LNCAP (cell line): ENCODE measurements around the gene BRD7.

Source experiments
- CTCF ChIP-seq: fragments of 450-650 bp; IDR thresholded peaks from 2 replicates; pipeline ENCODE4 v1.5.1; 2017; ENCODE audit warnings: mild to moderate bottlenecking

Gene BRD7

GRCh38 chr16:50351952-50352351 lies 16.8 kb downstream of the BRD7 start:
- TF ChIP-seq CTCF: no peak

GRCh38 chr16:50351116-50351515 lies 17.7 kb downstream of the BRD7 start:
- no peak for TF ChIP-seq CTCF

GRCh38 chr16:50340578-50340977 lies 28.2 kb downstream of the BRD7 start:
- no peak for TF ChIP-seq CTCF

- no peak for TF ChIP-seq CTCF
Observed at GRCh38 chr16:50338371-50339231, 30.2 kb downstream of the BRD7 start.

GRCh38 chr16:50336884-50337283 lies 31.9 kb downstream of the BRD7 start:
- no peak for TF ChIP-seq CTCF

- TF ChIP-seq CTCF: no peak
Observed at GRCh38 chr16:50335196-50335958, 33.4 kb downstream of the BRD7 start.

- TF ChIP-seq CTCF: no peak
Observed at GRCh38 chr16:50334106-50334975, 34.4 kb downstream of the BRD7 start.
